H7 (cell line): ENCODE data around the gene NLK. TPM values are rescaled to one million over a fixed set of nuclear protein-coding genes. Genes with fewer than 3 reads are reported as not detected.
"Not testable (repeated sequence)": the region's sequence is repeated elsewhere in the genome, so short reads cannot be mapped to it uniquely, and the experiment has no call there.

Source experiments
- DNase-seq: peaks from one replicate; pipeline ENCODE4 v3.0.0; 2012
- H3K27me3 ChIP-seq: 2 replicates; pipeline ENCODE4 v1.6.0; 2011; ENCODE audit warnings: mild to moderate bottlenecking, low read length; ENCODE audit not compliant: control insufficient read depth, insufficient read depth
- H3K36me3 ChIP-seq: replicated peaks from 2 replicates; pipeline ENCODE4 v1.5.1; 2011; ENCODE audit warnings: low read length; ENCODE audit not compliant: control insufficient read depth, insufficient read depth
- H3K4me3 ChIP-seq: 2 replicates; pipeline ENCODE4 v1.5.1; 2011; ENCODE audit warnings: low read depth, mild to moderate bottlenecking, control low read depth, low read length, moderate library complexity; ENCODE audit not compliant: insufficient read depth
- total RNA-seq: library from RNA; depleted of rRNA; stranded (reverse); fragments of >200 nt; shearing (Covaris generic); gene quantifications from 2 replicates; pipeline ENCODE4 v1.2.3, GENCODE V29; 2014

NLK gene
- total RNA-seq, 1 experiment from 2014 or later, result 20.4 TPM

- no peak overlapping the region for H3K4me3 ChIP-seq
Observed at GRCh38 chr17:28181568-28181967, 139.1 kb downstream of the NLK start.

GRCh38 chr17:28182559-28182958, 140.1 kb downstream of the NLK start:
- no peaks in the 10 kb centered on the region for H3K27me3 ChIP-seq
- H3K36me3 ChIP-seq, result peaks cover 3% of the 10 kb centered on the region
- H3K4me3 ChIP-seq, result no peak overlapping the region
- no peak for DNase-seq

More at GRCh38 chr17:28181568-28181967, 139.1 kb downstream of the NLK start:
- peaks cover 3% of the 10 kb centered on the region for H3K36me3 ChIP-seq
- DNase-seq, result no peak
- no peaks in the 10 kb centered on the region for H3K27me3 ChIP-seq

DNA sequence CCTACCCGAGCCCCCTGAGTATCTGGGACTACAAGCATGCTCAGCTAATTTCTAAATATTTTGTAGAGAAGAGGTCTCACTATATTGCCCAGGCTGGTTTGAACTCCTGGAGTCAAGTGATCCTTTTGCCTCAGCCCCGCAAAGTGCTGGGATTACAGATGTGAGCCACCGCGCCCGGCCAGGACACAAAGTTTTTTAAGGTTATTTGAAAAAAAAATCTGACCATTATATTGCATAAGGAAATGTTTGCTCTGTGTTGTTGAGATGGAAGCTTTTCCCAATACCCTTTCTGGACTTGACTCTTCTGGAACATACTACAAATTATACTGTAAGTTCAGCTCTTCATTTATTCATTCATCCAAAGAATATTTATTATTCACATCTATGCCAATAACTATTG, 143.2 kb downstream of the NLK start:
- peaks cover 5% of the 10 kb centered on the region for H3K36me3 ChIP-seq
- no peaks in the 10 kb centered on the region for H3K27me3 ChIP-seq
- no peak for DNase-seq
- H3K4me3 ChIP-seq, result no peak overlapping the region

DNA sequence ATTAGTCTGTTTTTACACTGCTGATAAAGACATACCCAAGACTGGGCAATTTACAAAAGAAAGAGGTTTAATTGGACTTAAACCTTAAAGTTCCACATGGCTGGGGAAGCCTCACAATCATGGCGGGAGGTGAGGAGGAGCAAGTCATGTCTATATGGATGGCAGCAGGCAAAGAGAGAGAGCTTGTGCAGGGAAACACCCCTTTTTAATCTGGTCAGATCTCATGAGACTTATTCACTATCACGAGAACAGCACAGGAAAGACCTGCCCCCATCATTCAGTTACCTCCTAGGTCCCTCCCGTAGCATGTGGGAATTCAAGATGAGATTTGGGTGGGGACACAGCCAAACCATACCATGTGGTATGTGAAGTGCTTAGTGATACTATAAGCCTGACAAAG, 144.0 kb downstream of the NLK start:
- H3K27me3 ChIP-seq, H3K4me3 ChIP-seq, DNase-seq, H3K36me3 ChIP-seq: not testable (repeated sequence)

- H3K36me3 ChIP-seq, result peaks cover 5% of the 10 kb centered on the region
- H3K27me3 ChIP-seq, result no peaks in the 10 kb centered on the region
- H3K4me3 ChIP-seq, result no peak overlapping the region
- no peak for DNase-seq
Observed at GRCh38 chr17:28187931-28188330, 145.5 kb downstream of the NLK start.

DNA sequence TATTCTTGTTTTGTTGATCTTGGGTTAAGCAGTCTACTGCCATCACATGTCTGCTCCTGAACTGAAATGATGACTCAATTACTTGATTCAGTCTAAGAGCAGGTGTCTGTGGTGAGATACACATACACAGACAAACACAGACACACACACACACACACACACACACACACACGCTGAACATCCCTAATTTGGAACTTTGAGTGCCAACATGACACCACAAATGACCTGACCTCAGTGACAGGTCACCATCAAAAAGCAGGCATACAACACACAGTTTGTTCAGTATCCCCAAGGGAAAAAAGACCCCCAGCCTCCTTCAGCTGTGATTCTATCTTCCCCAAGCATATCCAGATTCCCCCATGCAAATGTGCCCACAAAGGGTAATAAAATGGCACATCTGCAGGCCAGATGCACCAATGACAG, 146.4 kb downstream of the NLK start:
- H3K36me3 ChIP-seq, result peaks cover 7% of the 10 kb centered on the region
- H3K4me3 ChIP-seq, result no peak overlapping the region
- no peak for DNase-seq
- H3K27me3 ChIP-seq, result no peaks in the 10 kb centered on the region

DNA sequence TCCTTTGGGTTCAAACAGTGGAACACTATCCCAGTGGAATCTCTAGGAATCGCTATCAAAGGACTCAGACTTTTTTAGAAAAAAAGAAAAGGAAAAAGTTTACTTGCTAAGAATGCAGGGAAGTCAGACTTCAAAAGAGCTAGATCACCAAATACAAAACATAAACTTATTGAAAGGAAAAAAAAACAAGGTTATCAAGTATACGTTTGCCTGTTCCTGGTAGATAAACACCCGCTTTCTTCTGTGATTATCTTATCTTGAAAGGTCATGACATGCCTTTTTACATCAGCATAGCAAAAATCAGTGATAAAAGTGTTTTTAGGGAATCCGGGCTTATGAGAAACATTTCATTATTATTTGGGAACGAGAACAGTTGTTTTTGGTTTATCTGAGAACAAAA, 147.2 kb downstream of the NLK start:
- Histone ChIP-seq H3K27me3 (no peaks in the 10 kb centered on the region), H3K36me3 (peaks cover 7% of the 10 kb centered on the region), H3K4me3 (no peak overlapping the region)
- no peak for DNase-seq

- Histone ChIP-seq H3K27me3 (no peaks in the 10 kb centered on the region), H3K4me3 (no peak overlapping the region), H3K36me3 (peaks cover 4% of the 10 kb centered on the region; the same call in 1 of the 2 replicates)
- DNase-seq, result no peak
Observed at GRCh38 chr17:28191018-28191417, 148.5 kb downstream of the NLK start.

GRCh38 chr17:28193241-28193640, 150.8 kb downstream of the NLK start:
- H3K4me3 ChIP-seq, result no peak overlapping the region
- peaks cover 4% of the 10 kb centered on the region; the same call in 1 of the 2 replicates for H3K36me3 ChIP-seq
- no peaks in the 10 kb centered on the region for H3K27me3 ChIP-seq
- no peak for DNase-seq

GRCh38 chr17:28194382-28194781, 151.9 kb downstream of the NLK start:
- Histone ChIP-seq H3K27me3 (no peaks in the 10 kb centered on the region), H3K4me3 (no peak overlapping the region), H3K36me3 (peaks cover 2% of the 10 kb centered on the region; the same call in 1 of the 2 replicates)
- DNase-seq, result no peak

- Histone ChIP-seq H3K27me3 (no peaks in the 10 kb centered on the region), H3K4me3 (no peak overlapping the region), H3K36me3 (peaks cover 2% of the 10 kb centered on the region; the same call in 1 of the 2 replicates)
- DNase-seq, result no peak
Observed at GRCh38 chr17:28196636-28197035, 154.2 kb downstream of the NLK start.

GRCh38 chr17:28199115-28199514, 156.6 kb downstream of the NLK start:
- DNase-seq, result no peak
- no peak overlapping the region for H3K4me3 ChIP-seq
- no peaks in the 10 kb centered on the region for H3K36me3 ChIP-seq
- no peaks in the 10 kb centered on the region for H3K27me3 ChIP-seq

GRCh38 chr17:28199728-28200127, 157.3 kb downstream of the NLK start:
- DNase-seq, result no peak
- Histone ChIP-seq H3K27me3 (no peaks in the 10 kb centered on the region), H3K36me3 (no peaks in the 10 kb centered on the region), H3K4me3 (no peak overlapping the region)

GRCh38 chr17:28201315-28201714, 158.8 kb downstream of the NLK start:
- Histone ChIP-seq H3K27me3 (no peaks in the 10 kb centered on the region), H3K4me3 (no peak overlapping the region), H3K36me3 (no peaks in the 10 kb centered on the region)
- DNase-seq, result no peak

GRCh38 chr17:28204244-28204643, 161.8 kb downstream of the NLK start:
- DNase-seq, result no peak
- Histone ChIP-seq H3K27me3 (no peaks in the 10 kb centered on the region), H3K36me3 (no peaks in the 10 kb centered on the region), H3K4me3 (no peak overlapping the region)

- Histone ChIP-seq H3K27me3 (no peaks in the 10 kb centered on the region), H3K36me3 (no peaks in the 10 kb centered on the region), H3K4me3 (no peak overlapping the region)
- no peak for DNase-seq
Observed at GRCh38 chr17:28204751-28205150, 162.3 kb downstream of the NLK start.
